Activated T-helper 9 cell treated with anti-CD3 and anti-CD28 coated beads, Interleukin-2, amount 50 U/mL, for 16 hours (primary cell): ENCODE results near the gene CD40.
"Not testable (repeated sequence)": the region's sequence is repeated elsewhere in the genome, so short reads cannot be mapped to it uniquely, and the experiment has no call there.

Source experiments
- DNase-seq: peaks from one replicate; pipeline ENCODE4 v3.0.0-alpha.2; 2020; ENCODE audit warnings: low read depth

CD40 gene

DNA sequence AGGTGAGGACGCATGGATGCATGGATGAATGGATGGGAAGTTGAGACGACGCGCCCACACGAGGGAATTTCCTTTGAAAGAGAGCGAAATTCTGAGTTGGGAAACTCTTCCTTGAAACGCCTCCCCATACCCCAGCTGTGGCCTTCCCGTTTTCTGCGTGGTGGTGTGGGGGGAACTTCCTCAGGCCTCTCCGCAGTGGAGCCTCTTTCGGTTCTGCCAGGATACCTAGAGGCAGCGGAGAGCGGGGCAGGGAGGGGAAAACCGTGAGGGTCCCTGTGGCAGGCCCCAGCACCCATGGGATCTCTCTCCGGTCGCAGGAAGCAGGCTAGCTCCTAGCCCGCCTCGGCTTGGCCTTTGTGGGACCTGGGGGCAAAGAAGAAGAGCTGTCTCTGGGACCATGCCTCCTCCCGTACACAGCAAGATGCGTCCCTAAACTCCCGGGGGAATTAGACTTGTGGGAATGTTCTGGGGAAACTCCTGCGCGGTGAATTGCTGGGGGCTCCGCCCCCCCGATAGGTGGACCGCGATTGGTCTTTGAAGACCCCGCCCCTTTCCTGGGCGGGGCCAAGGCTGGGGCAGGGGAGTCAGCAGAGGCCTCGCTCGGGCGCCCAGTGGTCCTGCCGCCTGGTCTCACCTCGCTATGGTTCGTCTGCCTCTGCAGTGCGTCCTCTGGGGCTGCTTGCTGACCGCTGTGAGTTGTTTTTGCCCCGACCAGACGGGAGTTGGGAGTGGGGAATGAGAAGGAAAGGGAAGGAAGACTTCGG is at the start of gene CD40:
Gene CD40, plus strand, starts transcription at position 611 of the 764 bp plus-strand sequence. Its CDS starts 30 bp downstream, at position 641.
- DNase-seq: peak; percentile 63

DNA sequence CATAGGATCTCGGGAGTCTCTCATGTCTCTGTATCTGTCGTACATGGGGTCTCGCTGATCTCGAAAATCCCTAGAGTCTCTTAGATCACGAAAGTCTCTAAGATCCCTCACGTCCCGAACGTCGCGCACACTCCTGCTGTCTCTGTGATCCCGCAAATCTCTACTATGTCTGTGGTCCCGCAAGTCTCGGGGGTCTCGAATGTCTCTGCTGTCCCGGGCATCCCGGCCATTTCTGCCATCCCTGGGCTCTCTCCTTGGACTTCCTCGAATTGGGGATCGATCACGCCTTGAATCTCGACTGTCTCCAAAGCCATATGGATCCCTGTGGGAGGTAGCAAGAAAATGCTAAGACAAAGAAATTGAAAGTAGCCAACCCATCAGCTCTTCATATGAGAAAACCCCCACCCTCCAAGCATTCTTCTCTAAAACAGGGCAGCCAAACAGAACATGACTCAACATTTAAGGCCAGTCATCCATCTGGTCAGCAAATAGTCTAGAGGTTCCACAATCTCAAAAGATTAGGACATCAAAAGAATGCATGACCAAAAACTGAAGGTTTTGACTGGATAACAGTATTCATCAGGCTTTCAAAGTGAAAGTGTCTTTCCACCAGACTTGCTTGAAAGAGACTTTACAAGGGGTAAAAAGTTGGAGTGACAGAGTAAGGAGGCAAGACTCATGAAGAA is 47.8 kb upstream of the CD40 start:
- DNase-seq: no peak

- DNase-seq: no peak
These were observed 46.5 kb upstream of the CD40 start for GRCh38 chr20:46071573-46071972.

DNA sequence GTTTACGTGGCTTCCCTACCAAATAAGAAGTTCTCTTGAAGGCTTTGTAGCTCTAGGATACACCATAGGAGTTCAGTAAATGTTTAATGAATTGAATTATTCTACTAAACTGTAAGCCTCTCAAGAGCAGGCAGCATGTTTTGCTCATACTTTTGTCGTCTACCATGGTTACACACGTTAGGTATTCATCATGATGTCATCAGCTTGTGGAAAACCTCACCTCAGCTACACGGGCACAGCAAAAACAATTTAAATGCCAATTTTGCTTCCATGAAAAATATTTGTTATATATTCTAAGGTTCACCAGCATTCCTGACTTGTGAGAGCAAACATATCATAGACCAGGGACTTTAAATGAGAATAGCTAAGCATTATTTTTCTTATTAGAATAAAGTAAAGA is 45.1 kb upstream of the CD40 start:
- DNase-seq: no peak

- no peak for DNase-seq
These were observed 44.7 kb upstream of the CD40 start for GRCh38 chr20:46073443-46073842.

DNA sequence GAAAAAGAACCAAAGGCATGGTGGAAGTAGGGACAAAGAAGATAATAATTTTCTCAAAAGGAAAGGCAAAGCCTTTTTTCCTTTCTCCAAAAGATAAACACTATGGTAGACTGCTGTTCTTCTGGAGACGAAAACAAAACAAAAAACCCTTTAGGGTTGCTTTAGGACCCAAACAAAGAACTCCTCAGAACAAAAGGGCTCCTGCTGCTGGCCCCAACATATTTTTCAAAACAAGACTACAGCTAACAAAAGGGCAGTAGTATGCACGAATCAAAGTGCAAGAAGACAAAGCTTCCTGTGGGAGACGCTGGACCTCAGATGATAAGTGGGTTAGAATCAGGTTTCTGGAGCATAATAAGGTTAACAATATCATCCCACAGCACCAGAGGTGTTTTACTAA is 44.1 kb upstream of the CD40 start:
- no peak for DNase-seq

- no peak for DNase-seq
These were observed 41.3 kb upstream of the CD40 start for GRCh38 chr20:46076806-46077205.

DNA sequence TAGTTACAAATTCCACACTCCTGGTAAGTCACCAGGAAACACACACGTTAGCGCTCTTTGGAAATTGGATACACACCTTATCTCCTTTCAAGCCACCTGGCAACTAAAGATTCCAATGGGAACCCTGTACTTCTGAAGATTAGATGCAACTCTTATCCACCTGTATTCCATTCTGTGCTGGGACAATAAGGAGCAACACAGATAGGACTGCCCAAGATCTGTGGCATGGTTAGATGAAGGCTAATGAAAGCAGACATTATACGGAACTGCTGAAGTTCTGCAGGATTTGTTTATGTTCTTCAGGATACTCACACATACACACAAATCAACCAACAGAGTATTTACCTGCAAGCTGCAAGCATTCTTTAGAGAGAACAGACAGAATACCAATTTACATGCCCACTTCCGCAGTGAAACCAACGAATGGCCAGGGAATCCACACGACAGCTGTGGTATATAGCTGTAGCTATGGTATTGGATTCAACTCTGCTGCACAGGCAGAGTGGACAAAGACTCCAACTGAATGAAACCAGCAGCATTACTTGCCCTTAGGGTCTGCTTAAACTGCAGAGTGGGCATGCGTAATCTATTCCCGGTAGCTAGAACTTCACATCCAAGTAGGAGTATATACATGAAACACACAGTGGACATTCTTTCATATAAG is 40.3 kb upstream of the CD40 start:
- no peak for DNase-seq

- DNase-seq: no peak
These were observed 39.2 kb upstream of the CD40 start for GRCh38 chr20:46078954-46079353.

- DNase-seq: no peak
These were observed 37.0 kb upstream of the CD40 start for GRCh38 chr20:46081074-46081473.

GRCh38 chr20:46083101-46083500 is 35.0 kb upstream of the CD40 start:
- DNase-seq: no peak

DNA sequence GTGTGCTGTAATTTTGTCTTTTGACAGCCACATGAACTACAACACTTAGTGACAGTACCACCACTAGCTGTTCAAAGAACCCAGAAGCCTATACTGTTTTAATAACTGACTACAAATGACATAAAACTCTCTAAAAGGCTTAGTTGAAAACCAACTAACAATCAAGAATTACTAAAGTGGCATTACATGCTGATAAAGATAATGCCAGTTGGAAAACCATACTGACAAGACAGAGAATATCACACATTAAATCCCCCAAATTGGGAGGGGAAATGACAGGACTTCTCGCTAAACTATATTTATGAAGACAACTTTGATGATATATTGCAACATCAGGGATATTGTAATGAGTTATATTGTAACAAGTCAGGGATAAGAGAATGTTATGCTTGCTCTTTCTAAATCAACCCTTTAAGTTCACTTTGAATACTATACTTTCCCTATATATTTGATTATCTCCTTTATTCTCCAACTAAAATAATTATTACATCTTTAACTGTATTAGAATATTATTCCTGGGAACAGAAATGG is 34.5 kb upstream of the CD40 start:
- DNase-seq: no peak

- no peak for DNase-seq
These were observed 33.3 kb upstream of the CD40 start for GRCh38 chr20:46084805-46085178.

DNA sequence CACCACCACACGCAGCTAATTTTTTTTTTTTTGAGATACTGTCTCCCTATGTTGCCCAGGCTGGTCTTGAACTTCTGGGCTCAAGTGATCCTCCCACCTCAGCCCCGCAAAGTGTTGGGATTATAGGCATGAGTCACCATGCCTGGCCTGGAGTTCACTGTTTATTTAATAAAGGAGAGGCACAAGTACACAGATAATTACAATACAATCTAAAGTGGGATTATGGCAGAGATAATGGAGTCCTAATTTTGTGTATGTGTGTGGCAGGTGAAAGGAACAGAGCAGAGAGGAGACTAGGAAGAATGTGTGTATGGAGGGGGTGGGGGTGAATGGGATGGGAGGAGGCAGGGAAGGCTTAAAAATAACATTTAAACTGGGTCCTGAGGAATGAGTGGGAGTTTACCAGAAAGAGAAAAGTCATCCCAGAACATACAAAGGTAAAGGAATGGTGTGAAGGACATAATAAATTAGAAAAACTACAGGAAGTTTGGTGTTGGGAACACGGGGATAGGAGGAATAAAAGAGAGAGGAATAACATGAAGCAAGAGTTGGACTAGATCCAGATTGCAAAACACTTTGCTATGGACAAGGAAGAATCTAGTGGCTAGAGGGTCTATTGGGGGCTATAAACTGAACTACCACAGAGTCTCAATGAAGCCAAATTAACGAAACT is 32.8 kb upstream of the CD40 start:
- no peak for DNase-seq

DNA sequence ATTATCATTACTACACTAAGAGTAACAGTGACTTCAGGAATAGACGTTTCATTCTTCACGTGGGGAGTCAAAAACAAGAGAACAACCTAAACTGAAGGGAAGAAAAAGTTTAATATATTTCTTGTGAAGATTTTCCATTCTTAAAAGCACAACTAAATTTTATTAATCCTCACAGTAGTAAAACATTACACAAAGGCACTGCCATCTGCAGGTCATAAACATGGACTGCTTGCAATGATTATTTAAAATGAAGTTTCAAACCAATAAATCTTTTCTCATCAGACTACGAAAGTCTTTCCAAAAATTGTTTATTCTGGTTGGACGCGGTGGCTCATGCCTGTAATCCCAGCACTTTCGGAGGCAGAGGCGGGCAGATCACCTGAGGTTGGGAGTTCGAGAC is 31.0 kb upstream of the CD40 start:
- DNase-seq: no peak

- DNase-seq: no peak
These were observed 29.5 kb upstream of the CD40 start for GRCh38 chr20:46088409-46089166.

DNA sequence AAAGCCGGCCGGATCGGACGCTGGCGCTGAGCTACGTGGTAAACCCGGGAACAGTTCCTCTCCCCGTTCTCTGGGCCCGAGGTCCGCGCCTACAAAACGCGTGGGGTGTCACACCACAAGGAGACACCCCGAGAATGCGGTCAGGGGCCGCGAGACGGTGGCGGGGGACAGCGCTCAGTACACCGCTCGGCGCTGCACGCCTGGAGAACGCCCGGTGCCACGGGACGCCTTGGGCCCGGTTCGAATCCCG is 29.0 kb upstream of the CD40 start:
- no peak for DNase-seq

DNA sequence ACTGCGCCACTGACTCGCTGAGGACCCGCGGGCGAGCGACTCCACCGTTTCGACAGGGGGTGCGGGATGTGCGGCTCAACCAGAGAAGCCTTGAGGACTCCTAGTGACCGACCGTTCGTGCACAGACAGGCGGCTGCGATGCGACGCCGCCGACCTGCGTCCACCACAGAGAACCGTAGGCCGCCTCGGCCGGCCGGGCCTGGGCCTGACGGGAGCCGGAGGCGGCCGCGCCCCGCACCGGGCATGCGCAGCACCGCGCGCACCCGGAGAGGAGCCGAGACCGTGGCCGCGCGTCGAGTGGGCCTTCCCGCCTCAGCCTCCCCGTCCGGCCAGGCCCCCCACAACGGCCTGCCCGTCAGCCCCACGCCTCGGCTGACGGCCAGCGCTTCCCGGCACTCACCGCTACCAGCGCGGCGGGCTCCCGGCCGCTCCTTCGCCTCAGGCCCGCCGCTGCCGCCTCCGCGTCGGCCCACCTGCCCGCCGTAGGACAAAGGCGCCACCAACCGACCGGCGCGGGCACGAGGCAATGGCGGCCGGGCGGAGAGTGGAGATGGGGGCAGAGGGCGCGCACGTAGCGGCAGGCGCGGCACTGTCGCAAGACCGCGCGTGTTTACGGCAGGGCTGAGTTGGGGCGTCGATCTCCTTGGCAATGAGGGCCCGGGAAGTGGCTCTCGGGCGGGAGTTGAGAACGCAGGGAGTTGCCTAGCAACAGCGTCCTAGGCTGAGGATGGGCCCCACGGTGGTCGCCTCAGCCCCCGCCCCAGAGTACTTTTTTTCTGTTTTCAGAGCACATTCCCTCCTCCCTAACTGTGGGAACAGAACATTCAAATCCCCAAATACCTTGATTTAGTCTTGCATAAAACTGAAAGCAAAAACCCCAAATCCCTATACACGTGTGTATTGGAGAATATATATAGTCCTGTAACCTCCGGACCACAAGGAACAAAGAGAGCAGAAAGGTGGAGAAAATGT is 28.4 kb upstream of the CD40 start, which contains the start of gene NCOA5:
Gene NCOA5, minus strand, starts transcription at position 546 of the 972 bp plus-strand sequence. CDS start 10,538 bp downstream, outside the sequence.
- peak; percentile 91 for DNase-seq

DNA sequence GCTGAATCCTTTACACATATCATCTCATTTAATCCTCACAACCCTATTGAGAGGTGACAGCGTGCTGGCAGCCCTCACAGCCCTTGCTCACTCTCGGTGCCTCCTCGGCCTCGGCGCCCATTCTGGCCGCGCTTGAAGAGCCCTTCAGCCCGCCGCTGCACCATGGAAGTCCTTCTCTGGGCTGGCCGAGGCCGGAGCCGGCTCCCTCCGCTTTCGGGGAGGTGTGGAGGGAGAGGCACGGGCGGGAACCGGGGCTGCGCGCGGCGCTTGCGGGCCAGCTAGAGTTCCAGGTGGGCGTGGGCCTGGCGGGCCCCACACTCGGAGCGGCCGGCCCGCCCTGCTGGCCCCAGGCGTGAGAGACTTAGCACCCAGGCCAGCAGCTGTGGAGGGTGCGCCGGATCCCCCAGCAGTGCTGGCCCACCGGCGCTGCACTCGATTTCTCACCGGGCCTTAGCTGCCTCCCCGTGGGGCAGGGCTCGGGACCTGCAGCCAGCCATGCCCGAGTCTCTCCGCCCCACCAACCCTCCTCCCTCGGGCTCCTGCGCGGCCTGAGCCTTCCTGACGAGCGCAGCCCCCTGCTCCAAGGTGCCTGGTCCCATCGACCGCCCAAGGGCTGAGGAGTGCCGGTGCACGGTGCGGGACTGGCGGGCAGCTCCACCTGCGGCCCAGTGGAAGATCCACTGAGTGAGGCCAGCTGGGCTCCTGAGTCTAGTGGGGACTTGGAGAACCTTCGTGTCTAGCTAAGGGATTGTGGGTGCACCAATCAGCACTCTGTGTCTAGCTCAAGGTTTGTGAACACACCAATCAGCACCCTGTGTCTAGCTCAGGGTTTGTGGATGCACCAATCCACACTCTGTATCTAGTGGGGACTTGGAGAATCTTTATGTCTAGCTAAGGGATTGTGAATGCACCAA is 26.2 kb upstream of the CD40 start:
- DNase-seq: not testable (repeated sequence)
